Hepatocyte (in vitro differentiated cells): ENCODE measurements around the gene IPO11. TPM values are rescaled to one million over a fixed set of nuclear protein-coding genes. Genes with fewer than 3 reads are reported as not detected.

Experiments used
- DNase-seq: peaks from one replicate; pipeline ENCODE4 v3.0.0-alpha.2; 2016; ENCODE audit warnings: low spot score
- H2AFZ ChIP-seq: fragments of 200-600 bp; sonication (generic); 2 replicates; pipeline ENCODE4 v1.6.0; 2016; ENCODE audit warnings: antibody characterized with exemption, mild to moderate bottlenecking
- H3K27ac ChIP-seq: fragments of 200-600 bp; sonication (generic); 2 replicates; pipeline ENCODE4 v1.5.1; 2016; ENCODE audit warnings: mild to moderate bottlenecking
- H3K27me3 ChIP-seq: fragments of 200-600 bp; sonication (generic); 2 replicates; pipeline ENCODE4 v1.6.1; 2016
- H3K36me3 ChIP-seq: fragments of 200-600 bp; sonication (generic); replicated peaks from 2 replicates; pipeline ENCODE4 v1.5.1; 2016; ENCODE audit warnings: low read depth; ENCODE audit not compliant: insufficient read depth
- H3K4me1 ChIP-seq: fragments of 200-600 bp; sonication (generic); 2 replicates; pipeline ENCODE4 v1.5.1; 2016; ENCODE audit warnings: mild to moderate bottlenecking, moderate library complexity; ENCODE audit not compliant: insufficient read depth
- H3K4me2 ChIP-seq: fragments of 200-600 bp; sonication (generic); 2 replicates; pipeline ENCODE4 v1.6.0; 2016
- H3K4me3 ChIP-seq: fragments of 200-600 bp; sonication (generic); 2 replicates; pipeline ENCODE4 v1.5.1; 2016; ENCODE audit warnings: mild to moderate bottlenecking
- H3K79me2 ChIP-seq: fragments of 200-600 bp; sonication (generic); 2 replicates; pipeline ENCODE4 v1.6.0; 2017; ENCODE audit warnings: mild to moderate bottlenecking
- H3K9me2 ChIP-seq: fragments of 200-600 bp; sonication (generic); replicated peaks from 2 replicates; pipeline ENCODE4 v1.6.0; 2017; ENCODE audit warnings: mild to moderate bottlenecking; ENCODE audit not compliant: insufficient read depth
- H3K9me3 ChIP-seq: fragments of 200-600 bp; sonication (generic); 2 replicates; pipeline ENCODE4 v1.5.1; 2016; ENCODE audit warnings: low read depth, mild to moderate bottlenecking
- H4K20me1 ChIP-seq: fragments of 200-600 bp; sonication (generic); 2 replicates; pipeline ENCODE4 v1.6.0; 2016; ENCODE audit warnings: mild to moderate bottlenecking; ENCODE audit not compliant: insufficient read depth, poor library complexity, severe bottlenecking
- EZH2 ChIP-seq: fragments of 200-600 bp; sonication (generic); IDR thresholded peaks from 2 replicates; pipeline ENCODE4 v1.6.1; 2016; ENCODE audit warnings: antibody characterized with exemption, mild to moderate bottlenecking, borderline replicate concordance
- EZH2phosphoT487 ChIP-seq: fragments of 200-600 bp; sonication (generic); IDR thresholded peaks from one replicate; pipeline ENCODE4 v1.6.1; 2018; ENCODE audit warnings: antibody characterized with exemption, mild to moderate bottlenecking, low read depth, moderate library complexity; ENCODE audit not compliant: unreplicated experiment, severe bottlenecking
- WGBS: methylation state at CpG from one replicate; pipeline ENCODE4 v1.1.6; 2016; ENCODE audit warnings: low lambda C conversion rate; ENCODE audit errors: missing lambda C conversion rate; 5-methylcytosine and 5-hydroxymethylcytosine counted together
- polyA plus RNA-seq: library from polyadenylated mRNA; unstranded; fragments of >200 nt; fragmentation: Nextera tagmentation; extraction: Ambion mirVana; gene quantifications from 2 replicates; pipeline ENCODE4 v1.2.1, GENCODE V29; 2016
- total RNA-seq: library from RNA; depleted of rRNA; stranded (reverse); fragments of >200 nt; gene quantifications from 2 replicates; pipeline ENCODE4 v1.2.3, GENCODE V29; 2014
- TF ChIP-seq, protein P1 (sequence below): fragments of 200-600 bp; sonication (generic); IDR thresholded peaks from 2 replicates; pipeline ENCODE4 v1.5.1; 2016; ENCODE audit warnings: antibody characterized with exemption, mild to moderate bottlenecking; ENCODE audit not compliant: poor library complexity

IPO11 gene
- total and polyA plus RNA-seq, 2 experiments from 2014 or later, result 10.3 to 24.2 TPM

GRCh38 chr5:62585751-62586150 lies 173.2 kb downstream of the IPO11 start:
- Histone ChIP-seq H3K9me2 (no peaks in the 10 kb centered on the region), H3K9me3 (no peaks in the 10 kb centered on the region), H3K27ac (no peak overlapping the region), H3K27me3 (no peaks in the 10 kb centered on the region), H3K4me2 (no peak overlapping the region), H3K4me1 (no peaks in the 10 kb centered on the region), H3K79me2 (no peaks in the 10 kb centered on the region), H3K4me3 (no peak overlapping the region), H3K36me3 (no peaks in the 10 kb centered on the region), H2AFZ (no peak overlapping the region), H4K20me1 (no peaks in the 10 kb centered on the region)
- no peak for DNase-seq
- TF ChIP-seq EZH2 (no peak), EZH2phosphoT487 (no peak)
- TF ChIP-seq, protein P1, sequence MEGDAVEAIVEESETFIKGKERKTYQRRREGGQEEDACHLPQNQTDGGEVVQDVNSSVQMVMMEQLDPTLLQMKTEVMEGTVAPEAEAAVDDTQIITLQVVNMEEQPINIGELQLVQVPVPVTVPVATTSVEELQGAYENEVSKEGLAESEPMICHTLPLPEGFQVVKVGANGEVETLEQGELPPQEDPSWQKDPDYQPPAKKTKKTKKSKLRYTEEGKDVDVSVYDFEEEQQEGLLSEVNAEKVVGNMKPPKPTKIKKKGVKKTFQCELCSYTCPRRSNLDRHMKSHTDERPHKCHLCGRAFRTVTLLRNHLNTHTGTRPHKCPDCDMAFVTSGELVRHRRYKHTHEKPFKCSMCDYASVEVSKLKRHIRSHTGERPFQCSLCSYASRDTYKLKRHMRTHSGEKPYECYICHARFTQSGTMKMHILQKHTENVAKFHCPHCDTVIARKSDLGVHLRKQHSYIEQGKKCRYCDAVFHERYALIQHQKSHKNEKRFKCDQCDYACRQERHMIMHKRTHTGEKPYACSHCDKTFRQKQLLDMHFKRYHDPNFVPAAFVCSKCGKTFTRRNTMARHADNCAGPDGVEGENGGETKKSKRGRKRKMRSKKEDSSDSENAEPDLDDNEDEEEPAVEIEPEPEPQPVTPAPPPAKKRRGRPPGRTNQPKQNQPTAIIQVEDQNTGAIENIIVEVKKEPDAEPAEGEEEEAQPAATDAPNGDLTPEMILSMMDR, result no peak

GRCh38 chr5:62587737-62588136 lies 175.2 kb downstream of the IPO11 start:
- no peaks in the 10 kb centered on the region for H3K36me3 ChIP-seq
- H3K4me2 ChIP-seq, result no peak overlapping the region
- no peak overlapping the region for H3K4me3 ChIP-seq
- H2AFZ ChIP-seq, result no peak overlapping the region
- 61% methylated on average over 3 of the region's 3 CpGs for WGBS
- no peaks in the 10 kb centered on the region for H3K9me3 ChIP-seq
- H3K9me2 ChIP-seq, result no peaks in the 10 kb centered on the region
- no peaks in the 10 kb centered on the region for H4K20me1 ChIP-seq
- H3K79me2 ChIP-seq, result no peaks in the 10 kb centered on the region
- TF ChIP-seq, protein P1, result no peak
- TF ChIP-seq EZH2phosphoT487 (no peak), EZH2 (no peak)
- DNase-seq, result no peak
- H3K4me1 ChIP-seq, result no peaks in the 10 kb centered on the region
- no peak overlapping the region for H3K27ac ChIP-seq
- H3K27me3 ChIP-seq, result no peaks in the 10 kb centered on the region

- no peaks in the 10 kb centered on the region for H3K9me2 ChIP-seq
- no peaks in the 10 kb centered on the region for H4K20me1 ChIP-seq
- H2AFZ ChIP-seq, result no peak overlapping the region
- no peaks in the 10 kb centered on the region for H3K36me3 ChIP-seq
- no peaks in the 10 kb centered on the region for H3K9me3 ChIP-seq
- TF ChIP-seq EZH2 (no peak), EZH2phosphoT487 (no peak)
- TF ChIP-seq, protein P1, result no peak
- 92% methylated on average over 4 of the region's 4 CpGs for WGBS
- DNase-seq, result no peak
- H3K4me2 ChIP-seq, result no peak overlapping the region
- no peaks in the 10 kb centered on the region for H3K27me3 ChIP-seq
- H3K27ac ChIP-seq, result no peak overlapping the region
- H3K79me2 ChIP-seq, result no peaks in the 10 kb centered on the region
- H3K4me3 ChIP-seq, result no peak overlapping the region
- H3K4me1 ChIP-seq, result no peaks in the 10 kb centered on the region
Measured at GRCh38 chr5:62588668-62589067, 176.1 kb downstream of the IPO11 start.

- H3K27me3 ChIP-seq, result no peaks in the 10 kb centered on the region
- H3K9me2 ChIP-seq, result no peaks in the 10 kb centered on the region
- WGBS, result 98% methylated on average over 2 of the region's 2 CpGs
- H3K4me2 ChIP-seq, result no peak overlapping the region
- no peak for TF ChIP-seq EZH2
- TF ChIP-seq, protein P1, result no peak
- no peak for TF ChIP-seq EZH2phosphoT487
- no peaks in the 10 kb centered on the region for H3K4me1 ChIP-seq
- no peaks in the 10 kb centered on the region for H3K79me2 ChIP-seq
- H4K20me1 ChIP-seq, result no peaks in the 10 kb centered on the region
- no peak for DNase-seq
- H2AFZ ChIP-seq, result no peak overlapping the region
- H3K36me3 ChIP-seq, result no peaks in the 10 kb centered on the region
- no peaks in the 10 kb centered on the region for H3K9me3 ChIP-seq
- H3K4me3 ChIP-seq, result no peak overlapping the region
- no peak overlapping the region for H3K27ac ChIP-seq
Measured at GRCh38 chr5:62589504-62589903, 176.9 kb downstream of the IPO11 start.
